HEK293 (cell line): ENCODE data around the gene LOXL1.
A peak's percentile ranks its signal among the peaks of the same experiment; 100 is the strongest.

Source experiments
- CTCF ChIA-PET: fragments of 350-600 bp; formaldehyde crosslinking; extraction: SDS; loops from one replicate; lab custom pipeline; 2021; ENCODE audit warnings: antibody characterized with exemption; lab: Yijun Ruan, JAX
- POLR2A ChIA-PET: fragments of 300-600 bp; formaldehyde crosslinking; extraction: SDS; loops from one replicate; lab custom pipeline; 2020; ENCODE audit warnings: antibody characterized with exemption, inconsistent platforms; lab: Yijun Ruan, JAX
- H3K27ac ChIP-seq: fragments of 200-500 bp; sonication (Bioruptor generic); 2 replicates; pipeline ENCODE4 v1.5.1; 2014; ENCODE audit warnings: low read depth, low read length, control low read depth, inconsistent platforms; ENCODE audit errors: extremely low read depth
- H3K36me3 ChIP-seq, 2 experiments: fragments of 200-500 bp in 1 of 2; sonication (Bioruptor generic) in 1 of 2; 1 replicate in 1 of 2; 2 replicates in 1 of 2; pipeline ENCODE4 v1.5.1; 2014 to 2017; ENCODE audit warnings: inconsistent platforms in 2 of 2, low read length in 2 of 2; ENCODE audit not compliant: control insufficient read depth in 2 of 2, insufficient read depth in 1 of 2
- H3K4me1 ChIP-seq: fragments of 200-500 bp; sonication (Bioruptor generic); 2 replicates; pipeline ENCODE4 v1.5.1; 2014; ENCODE audit warnings: mild to moderate bottlenecking, low read length, inconsistent platforms; ENCODE audit not compliant: control insufficient read depth, insufficient read depth
- H3K4me3 ChIP-seq: 2 replicates; pipeline ENCODE4 v1.5.1; 2011; ENCODE audit warnings: low read depth, mild to moderate bottlenecking, control low read depth, low read length, moderate library complexity
- H3K9me3 ChIP-seq: fragments of 200-500 bp; sonication (Bioruptor generic); 2 replicates; pipeline ENCODE4 v1.5.1; 2014; ENCODE audit warnings: low read depth, low read length, inconsistent platforms; ENCODE audit not compliant: control insufficient read depth, insufficient read depth
- BCL6B ChIP-seq: fragments of 450-650 bp; formaldehyde crosslinking; IDR thresholded peaks from 2 replicates; pipeline ENCODE4 v1.5.1; 2017; ENCODE audit warnings: missing biosample characterization, missing genetic modification characterization
- CTCF ChIP-seq: fragments of 450-650 bp; formaldehyde crosslinking; IDR thresholded peaks from 2 replicates; pipeline ENCODE4 v1.5.1; 2016; ENCODE audit warnings: missing biosample characterization, missing genetic modification characterization
- GLI2 ChIP-seq: fragments of 450-650 bp; formaldehyde crosslinking; IDR thresholded peaks from 2 replicates; pipeline ENCODE4; 2017; ENCODE audit warnings: missing biosample characterization, missing genetic modification characterization, low read depth, borderline replicate concordance
- GLIS1 ChIP-seq: fragments of 450-650 bp; formaldehyde crosslinking; IDR thresholded peaks from 2 replicates; pipeline ENCODE4 v1.5.1; 2016; ENCODE audit warnings: missing biosample characterization, missing genetic modification characterization
- MZF1 ChIP-seq: fragments of 450-650 bp; formaldehyde crosslinking; IDR thresholded peaks from 2 replicates; pipeline ENCODE4 v1.5.1; 2017; ENCODE audit warnings: missing biosample characterization, missing genetic modification characterization, borderline replicate concordance
- ZBTB49 ChIP-seq: fragments of 450-650 bp; formaldehyde crosslinking; IDR thresholded peaks from 2 replicates; pipeline ENCODE4 v1.5.1; 2016; ENCODE audit warnings: missing biosample characterization, missing genetic modification characterization, low read depth
- ZBTB8A ChIP-seq: fragments of 450-650 bp; formaldehyde crosslinking; IDR thresholded peaks from 2 replicates; pipeline ENCODE4 v1.5.1; 2016; ENCODE audit warnings: missing biosample characterization, missing genetic modification characterization
- ZFP3 ChIP-seq: fragments of 450-650 bp; formaldehyde crosslinking; IDR thresholded peaks from 2 replicates; pipeline ENCODE4 v1.5.1; 2016; ENCODE audit warnings: low read depth, missing biosample characterization, missing genetic modification characterization
- ZFP37 ChIP-seq: fragments of 450-650 bp; formaldehyde crosslinking; IDR thresholded peaks from 2 replicates; pipeline ENCODE4 v1.5.1; 2016; ENCODE audit warnings: missing biosample characterization, missing genetic modification characterization
- ZNF174 ChIP-seq: fragments of 450-650 bp; formaldehyde crosslinking; IDR thresholded peaks from 2 replicates; pipeline ENCODE4 v1.5.0; 2017; ENCODE audit warnings: missing biosample characterization, mild to moderate bottlenecking, missing genetic modification characterization
- ZNF175 ChIP-seq: fragments of 450-650 bp; formaldehyde crosslinking; IDR thresholded peaks from 2 replicates; pipeline ENCODE4 v1.5.1; 2016; ENCODE audit warnings: missing biosample characterization, missing genetic modification characterization
- ZNF223 ChIP-seq: fragments of 450-650 bp; formaldehyde crosslinking; IDR thresholded peaks from 2 replicates; pipeline ENCODE4 v1.5.1; 2016; ENCODE audit warnings: missing biosample characterization, missing genetic modification characterization
- ZNF292 ChIP-seq: fragments of 450-650 bp; formaldehyde crosslinking; IDR thresholded peaks from 2 replicates; pipeline ENCODE4 v1.5.1; 2016; ENCODE audit warnings: low read depth, missing biosample characterization, missing genetic modification characterization, borderline replicate concordance
- ZNF362 ChIP-seq: fragments of 450-650 bp; formaldehyde crosslinking; IDR thresholded peaks from 2 replicates; pipeline ENCODE4 v1.5.1; 2016; ENCODE audit warnings: missing biosample characterization, missing genetic modification characterization
- ZNF404 ChIP-seq: fragments of 450-650 bp; formaldehyde crosslinking; IDR thresholded peaks from 2 replicates; pipeline ENCODE4 v1.5.1; 2017; ENCODE audit warnings: missing biosample characterization, missing genetic modification characterization
- ZNF48 ChIP-seq: fragments of 450-650 bp; formaldehyde crosslinking; IDR thresholded peaks from 2 replicates; pipeline ENCODE4 v1.5.1; 2016; ENCODE audit warnings: missing biosample characterization, missing genetic modification characterization
- ZSCAN4 ChIP-seq: fragments of 450-650 bp; formaldehyde crosslinking; IDR thresholded peaks from 2 replicates; pipeline ENCODE4 v1.5.1; 2017; ENCODE audit warnings: missing biosample characterization, missing genetic modification characterization

The LOXL1 gene

GRCh38 chr15:73935547-73935946 is 9.3 kb downstream of the LOXL1 start:
- Histone ChIP-seq H3K4me1 (no peaks in the 10 kb centered on the region), H3K4me3 (no peak overlapping the region), H3K36me3 (no peaks in the 10 kb centered on the region), H3K27ac (no peak overlapping the region), H3K9me3 (no peaks in the 10 kb centered on the region)
- POLR2A ChIA-PET: interaction anchor here (0.6 to 2.2 kb wide), 4 partner anchors 9 to 380 kb away, joined by 3 to 5 read pairs (median 3); partner anchors contain the start of gene LOXL1
- CTCF ChIA-PET: interaction anchor here (0.5 to 6.1 kb wide), 11 partner anchors 7 to 1666 kb away, joined by 3 to 39 read pairs (median 5); no protein-coding TSS in a partner anchor
- TF ChIP-seq MZF1 (tag by site-specific recombination) (no peak), ZNF292 (tag by site-specific recombination) (no peak), ZFP37 (tag by site-specific recombination) (no peak), ZSCAN4 (tag by site-specific recombination) (peak; percentile 94), GLIS1 (tag by site-specific recombination) (peak; percentile 33)

- H3K36me3 ChIP-seq: no peaks in the 10 kb centered on the region
- no peaks in the 10 kb centered on the region for H3K9me3 ChIP-seq
- TF ChIP-seq CTCF (0 out of 2 replicates have a peak, but pooled peaks have one; percentile 15), ZNF175 (tag by site-specific recombination) (no peak)
- no peak overlapping the region for H3K4me3 ChIP-seq
- no peak overlapping the region for H3K27ac ChIP-seq
- H3K4me1 ChIP-seq: peaks cover 3% of the 10 kb centered on the region; the same call in 1 of the 2 replicates
- CTCF ChIA-PET: interaction anchor here (0.5 to 6.1 kb wide), 8 partner anchors 8 to 663 kb away, joined by 3 to 39 read pairs (median 5); no protein-coding TSS in a partner anchor
- POLR2A ChIA-PET: interaction anchor here (0.6 to 2.2 kb wide), 3 partner anchors 10 to 379 kb away, joined by 3 to 5 read pairs (median 3); partner anchors contain the start of gene LOXL1
Observed at GRCh38 chr15:73936181-73936580, 9.9 kb downstream of the LOXL1 start.

- TF ChIP-seq ZNF175 (tag by site-specific recombination): no peak
- TF ChIP-seq ZNF223: no peak
- TF ChIP-seq ZNF48 (tag by site-specific recombination): no peak
- TF ChIP-seq BCL6B (tag by site-specific recombination): no peak
- TF ChIP-seq, all 188 proteins: peak for 0
- CTCF ChIA-PET: interaction anchor here (0.7 to 6.1 kb wide), 6 partner anchors 9 to 62 kb away, joined by 3 to 39 read pairs (median 6); no protein-coding TSS in a partner anchor
- POLR2A ChIA-PET: interaction anchor here (2.2 kb wide), 1 partner anchor 11 kb away, joined by 5 read pairs; the partner anchor contains the start of gene LOXL1
- Histone ChIP-seq H3K4me3 (no peak overlapping the region), H3K36me3 (no peaks in the 10 kb centered on the region), H3K4me1 (peaks cover 3% of the 10 kb centered on the region; the same call in 1 of the 2 replicates), H3K27ac (no peak overlapping the region), H3K9me3 (no peaks in the 10 kb centered on the region)
Observed at GRCh38 chr15:73936588-73937290, 10.5 kb downstream of the LOXL1 start.

- CTCF ChIA-PET: interaction anchor here (0.7 to 6.1 kb wide), 4 partner anchors 9 to 63 kb away, joined by 3 to 39 read pairs (median 6); no protein-coding TSS in a partner anchor
- H3K4me3 ChIP-seq: no peak overlapping the region
- peaks cover 3% of the 10 kb centered on the region; the same call in 1 of the 2 replicates for H3K4me1 ChIP-seq
- no peak for TF ChIP-seq ZNF174
- no peak for TF ChIP-seq ZFP3 (tag by site-specific recombination)
- TF ChIP-seq ZBTB49 (tag by site-specific recombination): no peak
- no peak for TF ChIP-seq ZNF362 (tag by site-specific recombination)
- no peak for TF ChIP-seq GLI2 (tag by site-specific recombination)
- TF ChIP-seq ZNF404 (tag by site-specific recombination): no peak
- TF ChIP-seq ZBTB8A (tag by site-specific recombination): no peak
- H3K27ac ChIP-seq: no peak overlapping the region
- H3K9me3 ChIP-seq: no peaks in the 10 kb centered on the region
- POLR2A ChIA-PET: interaction anchor here (2.2 kb wide), 1 partner anchor 11 kb away, joined by 5 read pairs; the partner anchor contains the start of gene LOXL1
- no peaks in the 10 kb centered on the region for H3K36me3 ChIP-seq
Observed at GRCh38 chr15:73937296-73937695, 11.0 kb downstream of the LOXL1 start.
